Astrocyte (in vitro differentiated cells and primary cell): ENCODE results near the gene ROMO1. TPM values are rescaled to one million over a fixed set of nuclear protein-coding genes. Genes with fewer than 3 reads are reported as not detected.

Source experiments
- DNase-seq: peaks from one replicate; pipeline ENCODE4 v3.0.0-alpha.2; 2010; ENCODE audit warnings: low read depth
- FAIRE-seq: peaks from 2 replicates; lab custom pipeline; 2011; peaks lifted over from hg19 to GRCh38; lab: Jason Lieb, UNC
- H2AFZ ChIP-seq: 2 replicates; pipeline ENCODE4 v1.6.0; 2012; ENCODE audit warnings: low read depth, low read length, inconsistent platforms
- H3K27ac ChIP-seq: 2 replicates; pipeline ENCODE4 v1.5.1; 2011; ENCODE audit warnings: low read depth, low read length, inconsistent platforms
- H3K27me3 ChIP-seq: 2 replicates; pipeline ENCODE4 v1.6.0; 2011; ENCODE audit warnings: low read length, inconsistent platforms; ENCODE audit not compliant: insufficient read depth
- H3K36me3 ChIP-seq: 2 replicates; pipeline ENCODE4 v1.5.1; 2011; ENCODE audit warnings: low read length, inconsistent platforms; ENCODE audit not compliant: insufficient read depth
- H3K4me1 ChIP-seq: 2 replicates; pipeline ENCODE4 v1.5.1; 2011; ENCODE audit warnings: low read length, inconsistent platforms; ENCODE audit not compliant: insufficient read depth
- H3K4me2 ChIP-seq: 2 replicates; pipeline ENCODE4 v1.6.0; 2012; ENCODE audit warnings: low read length, inconsistent platforms
- H3K4me3 ChIP-seq: 2 replicates; pipeline ENCODE4 v1.5.1; 2011; ENCODE audit warnings: low read depth, mild to moderate bottlenecking, low read length, inconsistent platforms; ENCODE audit not compliant: insufficient read depth
- H3K79me2 ChIP-seq: 2 replicates; pipeline ENCODE4 v1.6.0; 2012; ENCODE audit warnings: mild to moderate bottlenecking, low read length, inconsistent platforms; ENCODE audit not compliant: insufficient read depth
- H3K9ac ChIP-seq: 2 replicates; pipeline ENCODE4 v1.6.0; 2012; ENCODE audit warnings: mild to moderate bottlenecking, low read length, inconsistent platforms
- H3K9me3 ChIP-seq: 2 replicates; pipeline ENCODE4 v1.5.1; 2012; ENCODE audit warnings: low read depth, mild to moderate bottlenecking, low read length, inconsistent platforms; ENCODE audit not compliant: insufficient read depth
- H4K20me1 ChIP-seq: 2 replicates; pipeline ENCODE4 v1.6.0; 2012; ENCODE audit warnings: low read length, inconsistent platforms; ENCODE audit not compliant: insufficient read depth
- H3K27ac Mint-ChIP-seq: one replicate; pipeline ENCODE4 v1.8.0; 2021; ENCODE audit warnings: mild to moderate bottlenecking, mixed read lengths; ENCODE audit not compliant: unreplicated experiment
- H3K27me3 Mint-ChIP-seq: one replicate; pipeline ENCODE4 v1.8.0; 2021; ENCODE audit warnings: low read depth, mixed read lengths; ENCODE audit not compliant: unreplicated experiment
- H3K36me3 Mint-ChIP-seq: one replicate; pipeline ENCODE4 v1.8.0; 2021; ENCODE audit warnings: low read depth, mixed read lengths; ENCODE audit not compliant: unreplicated experiment
- H3K4me1 Mint-ChIP-seq: one replicate; pipeline ENCODE4 v1.8.0; 2021; ENCODE audit warnings: low read depth, mixed read lengths; ENCODE audit not compliant: unreplicated experiment
- H3K4me3 Mint-ChIP-seq: one replicate; pipeline ENCODE4 v1.8.0; 2021; ENCODE audit warnings: mild to moderate bottlenecking, moderate library complexity, mixed read lengths; ENCODE audit not compliant: unreplicated experiment
- H3K9me3 Mint-ChIP-seq: one replicate; pipeline ENCODE4 v1.8.0; 2021; ENCODE audit warnings: mild to moderate bottlenecking, mixed read lengths; ENCODE audit not compliant: unreplicated experiment
- CTCF ChIP-seq: IDR thresholded peaks from 2 replicates; pipeline ENCODE4 v1.5.1; 2011; ENCODE audit warnings: low read depth, mild to moderate bottlenecking, inconsistent platforms, low read length, moderate library complexity; ENCODE audit not compliant: insufficient read depth
- EZH2 ChIP-seq: IDR thresholded peaks from 2 replicates; pipeline ENCODE4 v1.6.1; 2012; ENCODE audit warnings: mild to moderate bottlenecking, low read length, inconsistent platforms; ENCODE audit not compliant: insufficient read depth
- total RNA-seq: library from RNA; stranded (reverse); gene quantifications from 2 replicates; pipeline ENCODE4 v1.2.1, GENCODE V29; 2021

ROMO1 gene
- total RNA-seq, 1 donor from 2014 or later, result 201 TPM

- Histone ChIP-seq H3K79me2 (peaks cover 67% of the 10 kb centered on the region), H4K20me1 (peaks cover 56% of the 10 kb centered on the region), H3K9ac (peak overlapping the region; percentile 97), H2AFZ (peak overlapping the region; percentile 75), H3K36me3 (peaks cover 35% of the 10 kb centered on the region), H3K4me3 (peak overlapping the region; percentile 97), H3K27me3 (no peaks in the 10 kb centered on the region), H3K4me1 (peaks cover 19% of the 10 kb centered on the region), H3K4me2 (peak overlapping the region; percentile 100), H3K9me3 (no peaks in the 10 kb centered on the region), H3K27ac (peak overlapping the region; percentile 94)
- FAIRE-seq (no peak), DNase-seq (no peak)
- no peak for TF ChIP-seq EZH2
- no peak for TF ChIP-seq CTCF
- Mint-ChIP-seq H3K4me1 (peaks cover 26% of the 10 kb centered on the region), H3K27ac (peak overlapping the region; percentile 98), H3K27me3 (no peaks in the 10 kb centered on the region), H3K9me3 (no peaks in the 10 kb centered on the region), H3K4me3 (peak overlapping the region; percentile 99), H3K36me3 (peaks cover 24% of the 10 kb centered on the region)
These were observed 886 bp downstream of the ROMO1 start for GRCh38 chr20:35699957-35700624.

GRCh38 chr20:35700625-35701148 lies 1.5 kb downstream of the ROMO1 start:
- TF ChIP-seq CTCF (no peak), EZH2 (no peak)
- no peaks in the 10 kb centered on the region for H3K9me3 ChIP-seq
- FAIRE-seq (no peak), DNase-seq (no peak)
- H3K4me1 Mint-ChIP-seq, result peaks cover 26% of the 10 kb centered on the region
- H3K79me2 ChIP-seq, result peaks cover 73% of the 10 kb centered on the region
- peak overlapping the region; percentile 99 for H3K4me3 Mint-ChIP-seq
- peaks cover 19% of the 10 kb centered on the region for H3K4me1 ChIP-seq
- H3K9me3 Mint-ChIP-seq, result no peaks in the 10 kb centered on the region
- H4K20me1 ChIP-seq, result peaks cover 62% of the 10 kb centered on the region
- H3K36me3 Mint-ChIP-seq, result peaks cover 19% of the 10 kb centered on the region
- H3K27me3 ChIP-seq, result no peaks in the 10 kb centered on the region
- no peak overlapping the region for H3K27ac ChIP-seq
- H3K9ac ChIP-seq, result peak overlapping the region; percentile 97
- peak overlapping the region; percentile 100 for H3K4me2 ChIP-seq
- H3K27ac Mint-ChIP-seq, result peak overlapping the region; percentile 98
- no peak overlapping the region for H2AFZ ChIP-seq
- peak overlapping the region; percentile 97 for H3K4me3 ChIP-seq
- H3K27me3 Mint-ChIP-seq, result no peaks in the 10 kb centered on the region
- H3K36me3 ChIP-seq, result peaks cover 41% of the 10 kb centered on the region
